ENCODE data around the gene TRIM75. TPM values are rescaled to one million over a fixed set of nuclear protein-coding genes. Genes with fewer than 3 reads are reported as not detected.
"Not testable (repeated sequence)": the region's sequence is repeated elsewhere in the genome, so short reads cannot be mapped to it uniquely, and the experiment has no call there.

The TRIM75 gene
- total RNA-seq, 1 experiment from 2014 or later = not detected

DNA sequence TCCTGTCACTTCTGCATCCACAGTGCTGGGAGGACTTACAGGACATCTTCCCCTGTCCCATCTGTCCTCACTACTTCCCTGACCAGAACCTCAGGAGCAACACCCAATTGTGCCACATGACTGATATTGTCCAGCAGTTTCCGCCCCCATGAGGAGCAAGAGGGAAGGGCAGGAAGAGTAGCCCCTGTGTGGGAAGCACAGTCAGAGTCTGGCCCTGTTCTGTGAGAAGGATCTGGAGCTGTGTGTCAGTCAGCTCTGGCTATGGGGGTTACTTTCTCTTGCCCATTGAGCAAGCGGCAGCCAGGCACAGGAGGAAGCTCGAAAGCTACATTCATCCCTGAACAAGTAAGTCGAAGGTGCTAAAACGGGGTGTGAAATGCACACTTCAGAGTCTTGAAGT is 36.7 kb upstream of the TRIM75 start:
- intact Hi-C loops (cut with micrococcal nuclease; ENCODE audit: unreplicated experiment) = no loop called here
- H3K4me1 ChIP-seq (ENCODE audit: insufficient read depth, low read length, poor library complexity, severe bottlenecking) = no peaks in the 10 kb centered on the region
- H3K4me3 ChIP-seq (ENCODE audit: low read depth, low read length, poor library complexity, severe bottlenecking) = no peak overlapping the region
- no TSS peak for BruUV-seq (replicated peaks)
- no peak overlapping the region for H3K27ac ChIP-seq (ENCODE audit: low read depth, low read length, poor library complexity, severe bottlenecking)
- no peaks in the 10 kb centered on the region for H3K36me3 ChIP-seq (ENCODE audit: insufficient read depth, low read length, poor library complexity, severe bottlenecking)
- CTCF ChIA-PET = no interaction called here
- POLR2A ChIA-PET (ENCODE audit: low non-redundant PET) = interaction anchor here (0.6 kb wide), 1 partner anchor 1768 kb away, joined by 3 read pairs; no protein-coding TSS in a partner anchor
- TF ChIP-seq, protein P1, sequence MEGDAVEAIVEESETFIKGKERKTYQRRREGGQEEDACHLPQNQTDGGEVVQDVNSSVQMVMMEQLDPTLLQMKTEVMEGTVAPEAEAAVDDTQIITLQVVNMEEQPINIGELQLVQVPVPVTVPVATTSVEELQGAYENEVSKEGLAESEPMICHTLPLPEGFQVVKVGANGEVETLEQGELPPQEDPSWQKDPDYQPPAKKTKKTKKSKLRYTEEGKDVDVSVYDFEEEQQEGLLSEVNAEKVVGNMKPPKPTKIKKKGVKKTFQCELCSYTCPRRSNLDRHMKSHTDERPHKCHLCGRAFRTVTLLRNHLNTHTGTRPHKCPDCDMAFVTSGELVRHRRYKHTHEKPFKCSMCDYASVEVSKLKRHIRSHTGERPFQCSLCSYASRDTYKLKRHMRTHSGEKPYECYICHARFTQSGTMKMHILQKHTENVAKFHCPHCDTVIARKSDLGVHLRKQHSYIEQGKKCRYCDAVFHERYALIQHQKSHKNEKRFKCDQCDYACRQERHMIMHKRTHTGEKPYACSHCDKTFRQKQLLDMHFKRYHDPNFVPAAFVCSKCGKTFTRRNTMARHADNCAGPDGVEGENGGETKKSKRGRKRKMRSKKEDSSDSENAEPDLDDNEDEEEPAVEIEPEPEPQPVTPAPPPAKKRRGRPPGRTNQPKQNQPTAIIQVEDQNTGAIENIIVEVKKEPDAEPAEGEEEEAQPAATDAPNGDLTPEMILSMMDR (conservative IDR thresholded peaks at IDR 0.05; ENCODE audit: low read depth, low read length) = 0 out of 2 replicates have a peak, but pooled peaks have one; percentile 29
- no peak for TF ChIP-seq EZH2 (IDR thresholded peaks at IDR 0.05; ENCODE audit: borderline replicate concordance, low read depth, low read length, poor library complexity, severe bottlenecking)
- DNase-seq (ENCODE audit: low spot score) = peak; percentile 16
- H3K9me3 ChIP-seq (ENCODE audit: low read depth, low read length, poor library complexity, severe bottlenecking) = no peaks in the 10 kb centered on the region
- no peaks in the 10 kb centered on the region for H3K27me3 ChIP-seq (replicated peaks; ENCODE audit: insufficient read depth, low read depth, low read length, poor library complexity)

DNA sequence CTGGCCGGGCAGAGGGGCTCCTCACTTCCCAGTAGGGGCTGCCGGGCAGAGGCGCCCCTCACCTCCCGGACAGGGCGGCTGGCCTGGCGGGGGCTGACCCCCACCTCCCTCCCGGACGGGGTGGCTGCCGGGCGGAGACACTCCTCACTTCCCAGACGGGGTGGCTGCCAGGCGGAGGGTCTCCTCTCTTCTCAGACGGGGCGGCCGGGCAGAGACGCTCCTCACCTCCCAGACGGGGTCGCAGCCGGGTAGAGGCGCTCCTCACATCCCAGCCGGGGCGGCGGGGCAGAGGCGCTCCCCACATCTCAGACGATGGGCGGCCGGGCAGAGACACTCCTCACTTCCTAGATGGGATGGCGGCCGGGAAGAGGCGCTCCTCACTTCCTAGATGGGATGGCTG is 33.7 kb upstream of the TRIM75 start:
- POLR2A ChIA-PET (ENCODE audit: low non-redundant PET); H3K4me1 ChIP-seq (ENCODE audit: insufficient read depth, low read length, poor library complexity, severe bottlenecking); H3K27ac ChIP-seq (ENCODE audit: low read depth, low read length, poor library complexity, severe bottlenecking); CTCF ChIA-PET; intact Hi-C loops (cut with micrococcal nuclease; ENCODE audit: unreplicated experiment); DNase-seq (ENCODE audit: low spot score); H3K27me3 ChIP-seq (replicated peaks; ENCODE audit: insufficient read depth, low read depth, low read length, poor library complexity); H3K36me3 ChIP-seq (ENCODE audit: insufficient read depth, low read length, poor library complexity, severe bottlenecking); H3K9me3 ChIP-seq (ENCODE audit: low read depth, low read length, poor library complexity, severe bottlenecking); H3K4me3 ChIP-seq (ENCODE audit: low read depth, low read length, poor library complexity, severe bottlenecking); BruUV-seq (replicated peaks): not testable (repeated sequence)

DNA sequence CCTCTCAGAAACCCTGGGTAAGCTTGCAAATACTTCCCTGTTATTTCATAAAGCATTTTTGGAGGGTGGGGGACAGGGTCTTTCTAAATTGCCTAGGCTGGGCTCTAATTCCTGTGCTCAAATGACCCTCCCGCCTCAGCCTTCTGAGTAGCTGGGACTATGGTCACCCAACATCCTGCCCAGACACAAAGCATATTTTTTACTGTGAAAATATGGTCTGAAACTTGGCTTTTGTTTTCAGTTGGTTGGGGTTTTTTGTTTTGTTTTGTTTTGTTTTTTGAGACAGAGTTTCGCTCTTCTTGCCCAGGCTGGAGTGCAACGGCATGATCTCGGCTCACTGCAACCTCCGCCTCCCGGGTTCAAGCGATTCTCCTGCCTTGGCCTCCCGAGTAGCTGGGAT is 27.9 kb upstream of the TRIM75 start:
- H3K4me1 ChIP-seq (ENCODE audit: insufficient read depth, low read length, poor library complexity, severe bottlenecking); H3K27me3 ChIP-seq (replicated peaks; ENCODE audit: insufficient read depth, low read depth, low read length, poor library complexity); DNase-seq (ENCODE audit: low spot score); BruUV-seq (replicated peaks); H3K4me3 ChIP-seq (ENCODE audit: low read depth, low read length, poor library complexity, severe bottlenecking); H3K27ac ChIP-seq (ENCODE audit: low read depth, low read length, poor library complexity, severe bottlenecking); CTCF ChIA-PET; H3K9me3 ChIP-seq (ENCODE audit: low read depth, low read length, poor library complexity, severe bottlenecking); H3K36me3 ChIP-seq (ENCODE audit: insufficient read depth, low read length, poor library complexity, severe bottlenecking); POLR2A ChIA-PET (ENCODE audit: low non-redundant PET); intact Hi-C loops (cut with micrococcal nuclease; ENCODE audit: unreplicated experiment): not testable (repeated sequence)

DNA sequence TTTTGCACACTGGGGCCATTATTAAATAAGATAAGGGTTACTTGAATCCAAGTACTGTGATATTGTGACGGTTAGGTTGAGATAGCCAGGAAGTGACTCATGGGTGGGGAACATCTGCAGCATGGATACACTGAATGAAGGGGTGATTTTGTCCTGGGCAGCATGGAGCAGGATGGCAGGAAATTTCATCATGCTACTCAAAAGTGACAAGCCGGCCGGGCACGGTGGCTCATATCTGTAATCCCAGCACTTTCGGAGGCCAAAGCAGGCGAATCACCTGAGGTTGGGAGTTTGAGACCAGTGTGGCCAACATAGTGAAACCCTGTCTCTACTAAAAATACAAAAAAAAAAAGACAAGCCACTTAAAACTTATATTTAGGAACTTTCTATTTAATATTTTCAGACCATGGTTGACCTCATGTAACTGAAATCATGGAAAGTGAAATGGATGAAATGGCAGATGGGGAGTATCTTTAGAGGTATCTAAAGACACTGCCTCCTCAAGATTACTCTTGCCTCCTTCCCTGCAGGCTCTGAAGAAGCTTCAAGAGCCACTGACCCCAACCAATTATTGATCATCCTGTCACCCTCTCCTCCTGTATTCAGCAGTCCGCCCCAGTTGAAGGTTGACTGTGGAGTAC is 25.8 kb upstream of the TRIM75 start:
- DNase-seq (ENCODE audit: low spot score) = no peak
- no peak overlapping the region for H3K27ac ChIP-seq (ENCODE audit: low read depth, low read length, poor library complexity, severe bottlenecking)
- H3K4me1 ChIP-seq (ENCODE audit: insufficient read depth, low read length, poor library complexity, severe bottlenecking) = no peaks in the 10 kb centered on the region
- CTCF ChIA-PET = no interaction called here
- POLR2A ChIA-PET (ENCODE audit: low non-redundant PET) = no interaction called here
- H3K36me3 ChIP-seq (ENCODE audit: insufficient read depth, low read length, poor library complexity, severe bottlenecking) = no peaks in the 10 kb centered on the region
- no TSS peak for BruUV-seq (replicated peaks)
- H3K4me3 ChIP-seq (ENCODE audit: low read depth, low read length, poor library complexity, severe bottlenecking) = no peak overlapping the region
- intact Hi-C loops (cut with micrococcal nuclease; ENCODE audit: unreplicated experiment) = no loop called here
- H3K27me3 ChIP-seq (replicated peaks; ENCODE audit: insufficient read depth, low read depth, low read length, poor library complexity) = no peaks in the 10 kb centered on the region
- no peaks in the 10 kb centered on the region for H3K9me3 ChIP-seq (ENCODE audit: low read depth, low read length, poor library complexity, severe bottlenecking)
- TF ChIP-seq, protein P1 (conservative IDR thresholded peaks at IDR 0.05; ENCODE audit: low read depth, low read length) = no peak
- no peak for TF ChIP-seq EZH2 (IDR thresholded peaks at IDR 0.05; ENCODE audit: borderline replicate concordance, low read depth, low read length, poor library complexity, severe bottlenecking)

Data from A673 (cell line).